ENCODE data around the gene KIF1A.

DNA sequence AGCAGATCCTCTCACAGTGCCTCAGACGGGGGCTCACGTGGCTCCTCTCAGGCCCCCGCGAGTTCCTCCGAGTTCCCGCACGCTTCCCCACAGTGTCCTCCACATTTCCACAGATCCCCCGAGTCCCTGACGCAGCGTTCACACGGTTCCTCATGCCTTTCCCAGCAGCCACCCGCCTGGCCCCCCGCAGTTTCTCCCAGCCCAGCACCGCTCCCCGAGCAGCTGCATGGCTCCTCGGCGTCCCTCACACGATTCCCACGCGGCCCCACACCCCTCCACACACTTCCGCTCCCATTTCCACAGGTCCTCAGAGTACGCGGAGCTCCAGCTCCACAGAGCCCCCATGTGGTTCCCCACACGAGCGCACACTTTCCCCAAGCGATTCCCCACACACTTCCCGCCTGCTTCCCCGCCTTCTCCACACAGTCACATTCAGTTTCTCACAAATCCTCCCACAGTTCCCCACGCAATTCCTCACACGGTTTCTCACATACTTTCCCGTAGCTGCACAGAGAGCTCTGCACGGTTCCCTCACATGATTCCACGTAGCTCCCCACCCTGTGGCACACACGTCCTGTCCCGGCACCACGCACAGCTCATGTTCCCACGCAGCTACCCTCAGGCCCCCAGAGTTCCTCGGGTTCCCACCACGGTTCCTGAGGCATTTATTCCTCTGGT is 39.9 kb downstream of the KIF1A start:
- TF ChIP-seq ZNF75D (CRISPR knock-in tag; IDR thresholded peaks at IDR 0.05; ENCODE audit: borderline replicate concordance): no peak
- TF ChIP-seq BATF2 (CRISPR knock-in tag; IDR thresholded peaks at IDR 0.05): no peak
- TF ChIP-seq, protein P1, sequence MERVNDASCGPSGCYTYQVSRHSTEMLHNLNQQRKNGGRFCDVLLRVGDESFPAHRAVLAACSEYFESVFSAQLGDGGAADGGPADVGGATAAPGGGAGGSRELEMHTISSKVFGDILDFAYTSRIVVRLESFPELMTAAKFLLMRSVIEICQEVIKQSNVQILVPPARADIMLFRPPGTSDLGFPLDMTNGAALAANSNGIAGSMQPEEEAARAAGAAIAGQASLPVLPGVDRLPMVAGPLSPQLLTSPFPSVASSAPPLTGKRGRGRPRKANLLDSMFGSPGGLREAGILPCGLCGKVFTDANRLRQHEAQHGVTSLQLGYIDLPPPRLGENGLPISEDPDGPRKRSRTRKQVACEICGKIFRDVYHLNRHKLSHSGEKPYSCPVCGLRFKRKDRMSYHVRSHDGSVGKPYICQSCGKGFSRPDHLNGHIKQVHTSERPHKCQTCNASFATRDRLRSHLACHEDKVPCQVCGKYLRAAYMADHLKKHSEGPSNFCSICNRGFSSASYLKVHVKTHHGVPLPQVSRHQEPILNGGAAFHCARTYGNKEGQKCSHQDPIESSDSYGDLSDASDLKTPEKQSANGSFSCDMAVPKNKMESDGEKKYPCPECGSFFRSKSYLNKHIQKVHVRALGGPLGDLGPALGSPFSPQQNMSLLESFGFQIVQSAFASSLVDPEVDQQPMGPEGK (CRISPR knock-in tag; IDR thresholded peaks at IDR 0.05): no peak
- no peak for TF ChIP-seq MIER3 (CRISPR knock-in tag; IDR thresholded peaks at IDR 0.05; ENCODE audit: borderline replicate concordance)
- no peak for TF ChIP-seq HNRNPK (IDR thresholded peaks at IDR 0.05; ENCODE audit: low read depth, low read length, poor library complexity, severe bottlenecking)
- TF ChIP-seq RERE (CRISPR knock-in tag; IDR thresholded peaks at IDR 0.05; ENCODE audit: low read depth): no peak
- no peak for TF ChIP-seq EZH2 (conservative IDR thresholded peaks at IDR 0.05; ENCODE audit: low read depth, low read length)
- no peak for TF ChIP-seq SP1 (IDR thresholded peaks at IDR 0.05)
- no peak for TF ChIP-seq SP1 (CRISPR knock-in tag; IDR thresholded peaks at IDR 0.05)
- no peak for TF ChIP-seq MYC (CRISPR knock-in tag; IDR thresholded peaks at IDR 0.05; ENCODE audit: borderline replicate concordance)
- TF ChIP-seq JUND (CRISPR knock-in tag; IDR thresholded peaks at IDR 0.05): no peak
- TF ChIP-seq, protein P2, sequence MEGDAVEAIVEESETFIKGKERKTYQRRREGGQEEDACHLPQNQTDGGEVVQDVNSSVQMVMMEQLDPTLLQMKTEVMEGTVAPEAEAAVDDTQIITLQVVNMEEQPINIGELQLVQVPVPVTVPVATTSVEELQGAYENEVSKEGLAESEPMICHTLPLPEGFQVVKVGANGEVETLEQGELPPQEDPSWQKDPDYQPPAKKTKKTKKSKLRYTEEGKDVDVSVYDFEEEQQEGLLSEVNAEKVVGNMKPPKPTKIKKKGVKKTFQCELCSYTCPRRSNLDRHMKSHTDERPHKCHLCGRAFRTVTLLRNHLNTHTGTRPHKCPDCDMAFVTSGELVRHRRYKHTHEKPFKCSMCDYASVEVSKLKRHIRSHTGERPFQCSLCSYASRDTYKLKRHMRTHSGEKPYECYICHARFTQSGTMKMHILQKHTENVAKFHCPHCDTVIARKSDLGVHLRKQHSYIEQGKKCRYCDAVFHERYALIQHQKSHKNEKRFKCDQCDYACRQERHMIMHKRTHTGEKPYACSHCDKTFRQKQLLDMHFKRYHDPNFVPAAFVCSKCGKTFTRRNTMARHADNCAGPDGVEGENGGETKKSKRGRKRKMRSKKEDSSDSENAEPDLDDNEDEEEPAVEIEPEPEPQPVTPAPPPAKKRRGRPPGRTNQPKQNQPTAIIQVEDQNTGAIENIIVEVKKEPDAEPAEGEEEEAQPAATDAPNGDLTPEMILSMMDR (CRISPR knock-in tag; IDR thresholded peaks at IDR 0.05): peak; percentile 26; the same call in 1 of the 2 replicates
- no peak for TF ChIP-seq ZNF816 (CRISPR knock-in tag; IDR thresholded peaks at IDR 0.05; ENCODE audit: borderline replicate concordance)
